Hepatocyte (in vitro differentiated cells): ENCODE data around the gene BACH2.

Experiments used
- CTCF ChIP-seq: fragments of 200-600 bp; sonication (generic); IDR thresholded peaks from 2 replicates; pipeline ENCODE4 v1.5.1; 2016; ENCODE audit warnings: antibody characterized with exemption, mild to moderate bottlenecking; ENCODE audit not compliant: poor library complexity
- EZH2 ChIP-seq: fragments of 200-600 bp; sonication (generic); IDR thresholded peaks from 2 replicates; pipeline ENCODE4 v1.6.1; 2016; ENCODE audit warnings: antibody characterized with exemption, mild to moderate bottlenecking, borderline replicate concordance

- TF ChIP-seq CTCF (no peak), EZH2 (no peak)
These were observed 2.6 kb downstream of the BACH2 start for GRCh38 chr6:90294008-90294511.
